Heart left ventricle (tissue), 16 donors: ENCODE measurements around the gene RASD2. TPM values are rescaled to one million over a fixed set of nuclear protein-coding genes. Genes with fewer than 3 reads are reported as not detected.

ENCODE experiments used
- ATAC-seq, 4 donors: fragments of 200-7000 bp; cut with Tn5 transposase; one replicate each; pipeline ENCODE4 v1.9.1; 2020 to 2022; ENCODE audit warnings: moderate library complexity in 4 of 4, mild to moderate bottlenecking in 3 of 4, moderate number of reproducible peaks in 1 of 4
- DNase-seq, 5 donors: peaks; one replicate each; pipeline ENCODE4 v3.0.0-alpha.2; 2020
- H3K27ac ChIP-seq, 12 donors: fragments of 200-600 bp; sonication (generic) in 4 of 12; one replicate each; pipeline versions ENCODE4 v1.5.0 to v1.8.0; 2016 to 2022; ENCODE audit warnings: mild to moderate bottlenecking in 2 of 12
- H3K27me3 ChIP-seq, 9 donors: fragments of 200-600 bp; sonication (generic) in 2 of 9; one replicate each; pipeline versions ENCODE4 v1.5.1 to v1.8.0; 2016 to 2022; ENCODE audit warnings: mild to moderate bottlenecking in 3 of 9
- H3K36me3 ChIP-seq, 9 donors: fragments of 200-600 bp; sonication (generic) in 2 of 9; one replicate each; pipeline versions ENCODE4 v1.5.0 to v1.8.0; 2018 to 2022; ENCODE audit warnings: mild to moderate bottlenecking in 2 of 9
- H3K4me1 ChIP-seq, 12 donors: fragments of 200-600 bp; sonication (generic) in 4 of 12; one replicate each; pipeline versions ENCODE4 v1.5.0 to v1.8.0; 2016 to 2022; ENCODE audit warnings: mild to moderate bottlenecking in 3 of 12
- H3K4me3 ChIP-seq, 12 donors: fragments of 200-600 bp; sonication (generic) in 4 of 12; one replicate each; pipeline versions ENCODE4 v1.5.0 to v1.8.0; 2017 to 2022; ENCODE audit warnings: mild to moderate bottlenecking in 9 of 12, moderate library complexity in 4 of 12
- H3K9me3 ChIP-seq, 12 donors: fragments of 200-600 bp; sonication (generic) in 4 of 12; one replicate each; pipeline versions ENCODE4 v1.5.0 to v1.8.0; 2016 to 2022; ENCODE audit warnings: mild to moderate bottlenecking in 1 of 12
- CTCF ChIP-seq, 12 donors: fragments of 200-600 bp; sonication (generic) in 4 of 12; IDR thresholded peaks; one replicate each; pipeline versions ENCODE4 v1.5.0 to v1.8.0; 2018 to 2022; ENCODE audit warnings: antibody characterized with exemption in 12 of 12, mild to moderate bottlenecking in 5 of 12
- POLR2A ChIP-seq, 2 donors: fragments of 450-650 bp; IDR thresholded peaks; one replicate each; pipeline ENCODE4 v1.6.1; 2017; ENCODE audit warnings: antibody characterized with exemption in 2 of 2, mild to moderate bottlenecking in 2 of 2, moderate library complexity in 2 of 2
- WGBS, 4 donors: extraction: QIAGEN DNeasy Blood & Tissue Kit in 2 of 4; methylation state at CpG; one replicate each; pipeline versions ENCODE4 v1.1.5 to v1.1.7; 2013 to 2018; 5-methylcytosine and 5-hydroxymethylcytosine counted together
- intact Hi-C, 10 donors: fragments of 100-400 bp; cut with DNase I; formaldehyde crosslinking; loops; one replicate each; pipeline versions ENCODE4 v1.11.1 to v1.14.2; 2022
- polyA plus RNA-seq, 2 donors: library from polyadenylated mRNA; stranded (reverse); fragments of 200-250 nt; gene quantifications; one replicate each; pipeline ENCODE4 v1.2.3, GENCODE V29; 2013
- total RNA-seq, 9 donors: library from RNA; depleted of rRNA in 2 of 9; stranded (reverse); fragments of >200 nt in 2 of 9; fragmentation: NEBNext Ultra II Directional in 3 of 9; extraction: Animal tissue kit (Norgen Biotek cat#: 25700) in 3 of 9; gene quantifications; one replicate each; pipeline versions ENCODE4 v1.1.0 to v1.2.4, GENCODE V29; 2016 to 2023
- donor health status: ischemic (EF 13 %, LVEDD 7.1; RV severe dilation, severe dysfunction).
- donor health status: healthy with polysubstance abuse.
- donor health status: DM: no; HTN: yes; CAD: no.
- donor health status: DM: no; HTN: no; CAD: no.
- donor health status: ischemic (EF 25% LVEDD 6.9; RV normal size, moderate dysfunction).
- donor health status: ischemic (EF 25% LVEDD 5.7; RV mildly dilated, moderate dysfunction).
- donor health status: healthy.
- donor health status: DM: yes; HTN: yes; CAD: no.
- donor health status: ischemic (EF 35%, LVEDD 5.7; RV mildly dilated, moderate dysfunction).
- donor health status: nonischemic (EF 11% LVEDD 7.7; RV severe dilation, severe dysfunction).
- donor health status: DM: yes; HTN: yes; CAD: no.
- donor health status: PGD.
- donor health status: ischemic (EF 29% LVEDD 5.4; RV normal size, mild dysfunction).
- donor health status: nonischemic (EF 23%, LVEDD 6.1; RV moderate dilation, normal function).

RASD2 gene
- total and polyA plus RNA-seq, 11 donors: 1.4 to 10.5 (median 5.0) TPM

GRCh38 chr22:35564975-35565867 is 24.6 kb downstream of the RASD2 start:
- intact Hi-C loops: no loop called here
- WGBS, 4 donors: 66 to 75% (median 70%) methylated on average over 10 of the region's 10 CpGs
- Histone ChIP-seq H3K4me1 (peaks cover 0 to 47% (median 19%) of the 10 kb centered on the region in 12 donors), H3K27ac (peak overlapping the region in 2 of 12 donors; percentile 27 to 36), H3K27me3 (peaks cover 0 to 3% (median 0%) of the 10 kb centered on the region in 9 donors), H3K4me3 (no peak overlapping the region), H3K9me3 (no peaks in the 10 kb centered on the region), H3K36me3 (no peaks in the 10 kb centered on the region)
- no peak for TF ChIP-seq POLR2A (IDR thresholded peaks at IDR 0.05)
- no peak for TF ChIP-seq CTCF (IDR thresholded peaks at IDR 0.05)
- no peak for ATAC-seq
- no peak for DNase-seq

GRCh38 chr22:35567351-35568141 is 26.9 kb downstream of the RASD2 start:
- ATAC-seq: peak in 3 of 4 donors; percentile 26 to 62 (median 34)
- H3K4me1 ChIP-seq: peaks cover 0 to 47% (median 19%) of the 10 kb centered on the region in 12 donors
- WGBS, 4 donors: 54 to 77% (median 62%) methylated on average over 23 of the region's 23 CpGs
- intact Hi-C loops: no loop called here
- H3K9me3 ChIP-seq: no peaks in the 10 kb centered on the region
- H3K27ac ChIP-seq: peak overlapping the region in 4 of 12 donors; percentile 4 to 52 (median 34)
- H3K4me3 ChIP-seq: no peak overlapping the region
- peak; percentile 60 to 83 (median 67) for DNase-seq
- no peaks in the 10 kb centered on the region for H3K36me3 ChIP-seq
- H3K27me3 ChIP-seq: peaks cover 0 to 3% (median 0%) of the 10 kb centered on the region in 9 donors
- TF ChIP-seq CTCF (IDR thresholded peaks at IDR 0.05) (no peak), POLR2A (IDR thresholded peaks at IDR 0.05) (no peak)

GRCh38 chr22:35568751-35569739 is 28.4 kb downstream of the RASD2 start:
- H3K27me3 ChIP-seq: peaks cover 0 to 3% (median 0%) of the 10 kb centered on the region in 9 donors
- no peaks in the 10 kb centered on the region for H3K36me3 ChIP-seq
- WGBS, 4 donors: 58 to 67% (median 61%) methylated on average over 17 of the region's 17 CpGs
- no peak overlapping the region for H3K4me3 ChIP-seq
- H3K4me1 ChIP-seq: peaks cover 0 to 40% (median 15%) of the 10 kb centered on the region in 12 donors
- intact Hi-C loops: no loop called here
- ATAC-seq (peak in 3 of 4 donors; percentile 11 to 37 (median 30)), DNase-seq (peak in 1 of 5 donors; percentile 26)
- H3K27ac ChIP-seq: no peak overlapping the region
- H3K9me3 ChIP-seq: no peaks in the 10 kb centered on the region
- TF ChIP-seq CTCF (IDR thresholded peaks at IDR 0.05): no peak
- TF ChIP-seq POLR2A (IDR thresholded peaks at IDR 0.05): no peak
